Measurements from ENCODE around the gene HDLBP. TPM values are rescaled to one million over a fixed set of nuclear protein-coding genes. Genes with fewer than 3 reads are reported as not detected.

Gene HDLBP
- polyA plus RNA-seq, 4 donors: 136 to 394 (median 171) TPM

DNA sequence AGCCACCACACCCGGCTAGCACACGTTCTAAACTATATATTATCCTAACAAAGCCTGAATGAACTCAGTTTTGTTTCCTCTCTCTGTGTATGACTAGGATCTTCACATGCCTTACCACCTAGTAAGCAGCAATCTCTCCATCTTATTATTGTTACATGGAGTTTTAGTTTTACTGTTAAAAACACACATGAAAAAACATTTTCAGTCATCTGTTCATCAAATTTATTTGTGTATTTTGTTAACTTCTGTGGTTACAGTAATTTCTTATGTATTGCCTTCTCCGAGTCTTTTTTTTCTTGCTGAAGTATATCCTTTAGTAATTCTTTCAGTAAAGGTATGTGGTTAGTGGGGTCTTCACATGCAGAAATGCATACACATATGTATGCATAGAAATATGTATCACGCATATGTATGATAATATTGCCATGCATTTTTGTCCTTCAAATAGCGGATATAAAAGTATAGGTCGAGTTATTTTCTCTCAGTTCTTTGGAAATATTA lies 95.6 kb downstream of the HDLBP start:
- DNase-seq (no peak), FAIRE-seq (no peak)
- Histone ChIP-seq H3K9me3 (ENCODE audit: control insufficient read depth in 2 of 2, insufficient read depth in 1 of 2, low read depth in 1 of 2, low read length in 1 of 2) (no peaks in the 10 kb centered on the region), H3K4me1 (ENCODE audit: control insufficient read depth in 3 of 3, insufficient read depth in 2 of 3, low read depth in 1 of 3, low read length in 2 of 3) (peaks cover 0 to 29% (median 2%) of the 10 kb centered on the region in 3 donors), H3K4me3 (ENCODE audit: low read depth in 1 of 3, low read length in 3 of 3) (no peak overlapping the region), H3K27me3 (ENCODE audit: control insufficient read depth in 3 of 3, insufficient read depth in 3 of 3, low read length in 3 of 3) (no peaks in the 10 kb centered on the region), H3K27ac (ENCODE audit: low read depth in 1 of 3, low read length in 2 of 3) (no peak overlapping the region), H3K36me3 (ENCODE audit: control insufficient read depth in 3 of 3, insufficient read depth in 2 of 3, low read depth in 1 of 3, low read length in 3 of 3) (peaks cover 0 to 4% (median 0%) of the 10 kb centered on the region in 3 donors)
- WGBS, 3 donors: 84 to 88% (median 86%) methylated on average over 6 of the region's 6 CpGs

DNA sequence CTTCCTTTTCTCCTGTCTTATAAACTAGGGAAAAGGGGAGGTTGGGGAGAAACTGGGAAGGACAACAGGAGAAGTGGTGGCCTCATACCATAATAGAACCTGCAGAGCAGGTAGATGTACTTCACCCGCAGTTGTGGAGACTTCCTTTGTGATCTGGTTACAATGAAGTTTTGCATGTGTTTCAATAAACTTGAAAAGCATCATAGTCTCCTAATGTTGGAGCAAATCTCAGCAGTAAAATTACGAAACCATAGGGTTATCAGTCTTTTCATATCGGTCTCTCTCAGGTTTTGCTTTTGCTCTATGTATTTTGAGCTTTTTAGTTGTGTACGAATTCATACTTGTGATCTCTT lies 96.5 kb downstream of the HDLBP start:
- H3K9me3 ChIP-seq (ENCODE audit: control insufficient read depth in 2 of 2, insufficient read depth in 1 of 2, low read depth in 1 of 2, low read length in 1 of 2): no peaks in the 10 kb centered on the region
- 16 to 38% (median 24%) methylated on average over 4 of the region's 4 CpGs for WGBS, 3 donors
- DNase-seq: peak in 1 of 2 donors; percentile 31
- peaks cover 0 to 20% (median 0%) of the 10 kb centered on the region in 3 donors for H3K4me1 ChIP-seq (ENCODE audit: control insufficient read depth in 3 of 3, insufficient read depth in 2 of 3, low read depth in 1 of 3, low read length in 2 of 3)
- H3K36me3 ChIP-seq (ENCODE audit: control insufficient read depth in 3 of 3, insufficient read depth in 2 of 3, low read depth in 1 of 3, low read length in 3 of 3): peaks cover 0 to 4% (median 0%) of the 10 kb centered on the region in 3 donors
- peak overlapping the region in 1 of 3 donors; percentile 23 for H3K4me3 ChIP-seq (ENCODE audit: low read depth in 1 of 3, low read length in 3 of 3)
- H3K27me3 ChIP-seq (ENCODE audit: control insufficient read depth in 3 of 3, insufficient read depth in 3 of 3, low read length in 3 of 3): peaks cover 0 to 2% (median 0%) of the 10 kb centered on the region in 3 donors
- no peak overlapping the region for H3K27ac ChIP-seq (ENCODE audit: low read depth in 1 of 3, low read length in 2 of 3)
- no peak for FAIRE-seq

DNA sequence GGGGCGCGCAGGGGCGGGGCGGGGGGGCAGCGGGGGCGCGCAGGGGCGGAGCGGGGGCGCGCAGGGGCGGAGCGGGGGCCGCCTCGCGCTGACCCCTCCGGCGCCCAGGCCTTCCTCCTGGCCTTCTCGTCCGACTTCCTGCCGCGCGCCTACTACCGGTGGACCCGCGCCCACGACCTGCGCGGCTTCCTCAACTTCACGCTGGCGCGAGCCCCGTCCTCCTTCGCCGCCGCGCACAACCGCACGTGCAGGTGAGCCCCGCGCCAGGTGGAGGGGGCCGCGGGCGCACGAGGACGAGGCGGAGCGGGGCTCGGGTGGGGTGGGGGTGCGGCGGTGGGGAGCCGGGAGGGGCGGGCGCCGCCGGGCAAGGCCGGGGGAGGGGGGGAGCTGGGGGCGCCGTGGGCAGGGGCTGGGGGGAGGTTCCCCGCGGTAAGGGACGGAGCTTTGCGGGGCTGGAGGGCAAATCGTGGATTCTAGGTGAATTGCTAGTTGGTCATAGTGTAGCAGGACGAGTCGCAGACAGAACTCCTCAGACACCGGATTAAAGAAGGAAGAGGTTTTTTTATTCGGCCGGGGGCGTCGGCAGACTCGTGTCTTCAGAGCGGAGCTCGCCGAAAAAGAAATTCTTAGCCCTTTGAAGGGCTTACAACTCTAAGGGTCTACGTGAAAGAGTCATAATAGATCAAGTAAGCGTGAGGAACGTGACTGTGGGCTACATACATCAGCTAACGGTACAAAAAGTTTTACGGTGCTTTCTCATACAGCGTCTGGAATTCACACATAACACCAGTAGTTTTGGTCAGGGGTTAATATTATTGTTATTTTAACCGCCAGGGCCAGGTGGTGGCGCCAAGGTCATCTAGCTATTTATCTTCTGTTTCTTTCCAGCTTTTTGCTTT lies 97.1 kb downstream of the HDLBP start:
- Histone ChIP-seq H3K4me1 (ENCODE audit: control insufficient read depth in 3 of 3, insufficient read depth in 2 of 3, low read depth in 1 of 3, low read length in 2 of 3) (peaks cover 0 to 14% (median 0%) of the 10 kb centered on the region in 3 donors), H3K9me3 (ENCODE audit: control insufficient read depth in 2 of 2, insufficient read depth in 1 of 2, low read depth in 1 of 2, low read length in 1 of 2) (no peaks in the 10 kb centered on the region), H3K27ac (ENCODE audit: low read depth in 1 of 3, low read length in 2 of 3) (peak overlapping the region in 1 of 3 donors; percentile 50), H3K27me3 (ENCODE audit: control insufficient read depth in 3 of 3, insufficient read depth in 3 of 3, low read length in 3 of 3) (peaks cover 0 to 2% (median 0%) of the 10 kb centered on the region in 3 donors), H3K36me3 (ENCODE audit: control insufficient read depth in 3 of 3, insufficient read depth in 2 of 3, low read depth in 1 of 3, low read length in 3 of 3) (peaks cover 0 to 3% (median 0%) of the 10 kb centered on the region in 3 donors), H3K4me3 (ENCODE audit: low read depth in 1 of 3, low read length in 3 of 3) (peak overlapping the region; percentile 23 to 63 (median 50))
- 1% methylated on average over 29 to 77 of the region's 83 CpGs for WGBS, 3 donors
- DNase-seq (peak in 1 of 2 donors; percentile 69), FAIRE-seq (no peak)

DNA sequence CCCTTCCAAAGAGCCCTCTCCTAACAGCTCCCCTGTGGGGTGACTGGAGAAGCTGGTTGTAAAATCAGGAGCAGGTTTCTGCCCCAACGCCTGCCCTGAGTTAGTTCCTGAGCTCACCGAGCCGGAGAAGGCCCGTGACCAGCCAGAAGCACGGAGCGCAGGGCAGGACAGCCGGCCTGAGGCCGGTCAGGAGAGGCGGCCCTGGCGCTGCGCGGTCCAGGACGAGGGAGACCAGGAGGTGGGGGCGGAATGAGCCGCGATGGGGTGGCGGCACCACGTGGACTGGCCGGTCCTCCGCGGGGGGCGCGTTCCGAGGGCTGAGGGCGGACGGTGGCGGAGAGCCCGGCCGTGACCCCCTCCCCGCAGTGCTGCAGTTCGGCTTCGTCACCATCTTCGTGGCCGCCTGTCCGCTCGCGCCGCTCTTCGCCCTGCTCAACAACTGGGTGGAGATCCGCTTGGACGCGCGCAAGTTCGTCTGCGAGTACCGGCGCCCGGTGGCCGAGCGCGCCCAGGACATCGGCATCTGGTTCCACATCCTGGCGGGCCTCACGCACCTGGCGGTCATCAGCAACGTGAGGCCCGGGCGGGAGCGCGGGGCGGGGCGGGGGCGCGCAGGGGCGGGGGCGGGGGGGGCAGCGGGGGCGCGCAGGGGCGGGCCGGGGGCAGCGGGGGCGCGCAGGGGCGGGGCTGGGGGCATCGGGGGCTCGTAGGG lies 98.0 kb downstream of the HDLBP start:
- Histone ChIP-seq H3K9me3 (ENCODE audit: control insufficient read depth in 2 of 2, insufficient read depth in 1 of 2, low read depth in 1 of 2, low read length in 1 of 2) (no peaks in the 10 kb centered on the region), H3K27me3 (ENCODE audit: control insufficient read depth in 3 of 3, insufficient read depth in 3 of 3, low read length in 3 of 3) (peaks cover 0 to 2% (median 0%) of the 10 kb centered on the region in 3 donors), H3K27ac (ENCODE audit: low read depth in 1 of 3, low read length in 2 of 3) (peak overlapping the region; percentile 24 to 83 (median 68)), H3K4me1 (ENCODE audit: control insufficient read depth in 3 of 3, insufficient read depth in 2 of 3, low read depth in 1 of 3, low read length in 2 of 3) (peaks cover 0 to 8% (median 0%) of the 10 kb centered on the region in 3 donors), H3K36me3 (ENCODE audit: control insufficient read depth in 3 of 3, insufficient read depth in 2 of 3, low read depth in 1 of 3, low read length in 3 of 3) (no peaks in the 10 kb centered on the region), H3K4me3 (ENCODE audit: low read depth in 1 of 3, low read length in 3 of 3) (peak overlapping the region in 2 of 3 donors; percentile 38 to 44)
- DNase-seq (peak; percentile 57 to 82), FAIRE-seq (no peak)
- WGBS, 3 donors: 0 to 1% (median 1%) methylated on average over 30 to 71 of the region's 77 CpGs

DNA sequence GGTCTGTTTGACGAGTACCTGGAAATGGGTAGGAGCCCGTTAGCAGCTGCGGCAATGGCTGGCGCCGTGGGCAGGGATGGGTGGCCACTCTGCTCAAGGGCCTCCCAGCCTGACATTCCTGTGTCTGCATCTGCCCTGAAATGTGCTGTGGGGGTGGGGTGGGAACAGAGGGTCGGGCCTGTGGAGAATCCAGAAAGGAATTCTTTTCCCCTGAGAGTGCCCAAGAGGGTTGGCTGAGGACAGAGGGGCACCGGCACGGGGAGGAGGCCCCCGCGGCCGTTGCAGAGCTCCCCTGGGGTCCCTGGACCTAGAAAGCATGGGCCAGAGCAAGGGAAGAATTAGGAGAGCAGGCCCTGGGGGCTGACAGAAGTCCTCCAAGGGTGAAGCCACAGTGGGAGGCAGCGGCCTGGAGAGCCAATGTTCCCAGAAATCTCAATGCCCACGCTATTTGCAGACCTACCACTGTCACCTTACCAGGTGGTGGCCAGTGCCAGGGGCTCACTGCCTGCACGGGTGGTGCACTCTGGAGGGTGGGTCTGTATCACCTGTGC lies 99.2 kb downstream of the HDLBP start:
- DNase-seq: no peak
- WGBS, 3 donors: 54 to 64% (median 59%) methylated on average over 13 to 14 of the region's 14 CpGs
- no peak overlapping the region for H3K4me3 ChIP-seq (ENCODE audit: low read depth in 1 of 3, low read length in 3 of 3)
- peaks cover 0 to 8% (median 0%) of the 10 kb centered on the region in 3 donors for H3K4me1 ChIP-seq (ENCODE audit: control insufficient read depth in 3 of 3, insufficient read depth in 2 of 3, low read depth in 1 of 3, low read length in 2 of 3)
- no peak overlapping the region for H3K27ac ChIP-seq (ENCODE audit: low read depth in 1 of 3, low read length in 2 of 3)
- FAIRE-seq: no peak
- no peaks in the 10 kb centered on the region for H3K36me3 ChIP-seq (ENCODE audit: control insufficient read depth in 3 of 3, insufficient read depth in 2 of 3, low read depth in 1 of 3, low read length in 3 of 3)
- H3K27me3 ChIP-seq (ENCODE audit: control insufficient read depth in 3 of 3, insufficient read depth in 3 of 3, low read length in 3 of 3): peaks cover 0 to 2% (median 0%) of the 10 kb centered on the region in 3 donors
- H3K9me3 ChIP-seq (ENCODE audit: control insufficient read depth in 2 of 2, insufficient read depth in 1 of 2, low read depth in 1 of 2, low read length in 1 of 2): no peaks in the 10 kb centered on the region

DNA sequence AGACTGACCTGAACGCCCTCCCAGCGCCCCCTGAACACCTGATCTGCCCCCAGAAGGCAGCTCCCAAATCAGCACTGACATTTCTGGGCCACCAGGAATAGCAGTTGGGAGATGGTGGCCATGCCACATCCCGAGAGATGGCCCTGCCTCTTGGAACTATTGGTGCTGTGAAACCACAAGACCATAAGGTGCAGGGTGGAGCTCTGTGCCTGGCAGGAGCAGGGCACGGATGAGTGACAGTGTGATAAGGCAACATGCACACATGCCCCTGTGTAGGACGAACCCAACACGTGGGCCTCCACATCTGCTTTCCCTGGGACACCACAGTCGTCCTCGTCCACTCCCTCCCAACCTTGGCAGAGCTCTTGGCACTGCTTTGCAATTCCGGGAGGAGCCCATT lies 100.1 kb downstream of the HDLBP start:
- H3K36me3 ChIP-seq (ENCODE audit: control insufficient read depth in 3 of 3, insufficient read depth in 2 of 3, low read depth in 1 of 3, low read length in 3 of 3): no peaks in the 10 kb centered on the region
- H3K27ac ChIP-seq (ENCODE audit: low read depth in 1 of 3, low read length in 2 of 3): no peak overlapping the region
- no peaks in the 10 kb centered on the region for H3K9me3 ChIP-seq (ENCODE audit: control insufficient read depth in 2 of 2, insufficient read depth in 1 of 2, low read depth in 1 of 2, low read length in 1 of 2)
- H3K4me3 ChIP-seq (ENCODE audit: low read depth in 1 of 3, low read length in 3 of 3): no peak overlapping the region
- FAIRE-seq (no peak), DNase-seq (peak in 1 of 2 donors; percentile 30)
- 23 to 60% (median 46%) methylated on average over 8 to 9 of the region's 9 CpGs for WGBS, 3 donors
- peaks cover 0 to 8% (median 0%) of the 10 kb centered on the region in 3 donors for H3K4me1 ChIP-seq (ENCODE audit: control insufficient read depth in 3 of 3, insufficient read depth in 2 of 3, low read depth in 1 of 3, low read length in 2 of 3)
- peaks cover 0 to 2% (median 0%) of the 10 kb centered on the region in 3 donors for H3K27me3 ChIP-seq (ENCODE audit: control insufficient read depth in 3 of 3, insufficient read depth in 3 of 3, low read length in 3 of 3)

DNA sequence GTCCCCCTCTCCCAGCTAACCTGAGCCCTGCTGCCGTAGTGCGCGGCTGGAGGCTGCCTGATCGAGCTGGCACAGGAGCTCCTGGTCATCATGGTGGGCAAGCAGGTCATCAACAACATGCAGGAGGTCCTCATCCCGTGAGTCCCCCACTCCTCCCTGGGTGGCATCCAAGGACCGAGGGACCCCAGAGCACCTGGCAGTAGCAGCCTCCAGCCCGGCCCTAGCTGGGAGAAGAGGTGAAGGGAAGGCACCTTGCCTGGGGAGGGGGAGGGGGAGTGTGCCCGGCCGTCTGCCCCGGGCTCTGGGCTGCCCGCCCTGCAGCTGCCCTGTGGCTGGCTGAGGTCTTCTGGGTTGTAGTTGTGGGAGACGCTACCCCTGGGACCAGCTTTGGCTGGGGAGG lies 100.7 kb downstream of the HDLBP start:
- peaks cover 0 to 8% (median 0%) of the 10 kb centered on the region in 3 donors for H3K4me1 ChIP-seq (ENCODE audit: control insufficient read depth in 3 of 3, insufficient read depth in 2 of 3, low read depth in 1 of 3, low read length in 2 of 3)
- DNase-seq: no peak
- no peaks in the 10 kb centered on the region for H3K36me3 ChIP-seq (ENCODE audit: control insufficient read depth in 3 of 3, insufficient read depth in 2 of 3, low read depth in 1 of 3, low read length in 3 of 3)
- FAIRE-seq: no peak
- no peak overlapping the region for H3K27ac ChIP-seq (ENCODE audit: low read depth in 1 of 3, low read length in 2 of 3)
- H3K27me3 ChIP-seq (ENCODE audit: control insufficient read depth in 3 of 3, insufficient read depth in 3 of 3, low read length in 3 of 3): peaks cover 0 to 2% (median 0%) of the 10 kb centered on the region in 3 donors
- WGBS, 3 donors: 65 to 86% (median 77%) methylated on average over 7 to 12 of the region's 12 CpGs
- no peak overlapping the region for H3K4me3 ChIP-seq (ENCODE audit: low read depth in 1 of 3, low read length in 3 of 3)
- H3K9me3 ChIP-seq (ENCODE audit: control insufficient read depth in 2 of 2, insufficient read depth in 1 of 2, low read depth in 1 of 2, low read length in 1 of 2): no peaks in the 10 kb centered on the region

DNA sequence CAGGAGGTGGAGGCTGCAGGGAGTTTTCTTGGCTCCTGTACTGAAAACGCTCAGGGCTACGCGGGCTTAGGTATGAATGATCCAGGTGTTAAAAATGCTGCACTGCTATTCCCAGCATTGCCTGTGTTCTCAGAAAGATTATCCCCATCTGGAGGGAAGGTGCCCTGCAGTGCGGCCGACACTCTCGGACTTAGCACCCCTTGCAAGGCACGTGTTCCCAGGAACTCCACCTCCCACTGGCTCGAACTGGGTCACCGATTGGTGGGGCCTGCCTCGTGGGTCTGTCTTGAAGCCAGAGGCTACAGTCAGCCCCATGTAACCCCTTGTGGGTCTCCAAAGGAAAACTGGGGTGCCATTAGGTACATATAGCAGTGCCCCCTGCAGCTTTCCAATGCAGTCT lies 101.3 kb downstream of the HDLBP start:
- H3K36me3 ChIP-seq (ENCODE audit: control insufficient read depth in 3 of 3, insufficient read depth in 2 of 3, low read depth in 1 of 3, low read length in 3 of 3): no peaks in the 10 kb centered on the region
- no peak for DNase-seq
- H3K4me3 ChIP-seq (ENCODE audit: low read depth in 1 of 3, low read length in 3 of 3): no peak overlapping the region
- H3K27ac ChIP-seq (ENCODE audit: low read depth in 1 of 3, low read length in 2 of 3): no peak overlapping the region
- peaks cover 0 to 2% (median 0%) of the 10 kb centered on the region in 3 donors for H3K27me3 ChIP-seq (ENCODE audit: control insufficient read depth in 3 of 3, insufficient read depth in 3 of 3, low read length in 3 of 3)
- FAIRE-seq: no peak
- WGBS, 3 donors: 36 to 53% (median 52%) methylated on average over 10 of the region's 10 CpGs
- H3K4me1 ChIP-seq (ENCODE audit: control insufficient read depth in 3 of 3, insufficient read depth in 2 of 3, low read depth in 1 of 3, low read length in 2 of 3): peaks cover 0 to 6% (median 0%) of the 10 kb centered on the region in 3 donors
- H3K9me3 ChIP-seq (ENCODE audit: control insufficient read depth in 2 of 2, insufficient read depth in 1 of 2, low read depth in 1 of 2, low read length in 1 of 2): no peaks in the 10 kb centered on the region

Measured in small intestine (tissue), 7 donors.